HG02884 (cell line): ENCODE measurements around the gene FOXE3.
"Not testable (repeated sequence)": the region's sequence is repeated elsewhere in the genome, so short reads cannot be mapped to it uniquely, and the experiment has no call there.

Experiments
- ATAC-seq: cut with Tn5 transposase; IDR thresholded peaks from one replicate; pipeline ENCODE4 v1.9.1; 2021; ENCODE audit warnings: mild to moderate bottlenecking, moderate library complexity; ENCODE audit not compliant: unreplicated experiment

Gene FOXE3

GRCh38 chr1:47444562-47445465 lies 28.7 kb downstream of the FOXE3 start:
- no peak for ATAC-seq

DNA sequence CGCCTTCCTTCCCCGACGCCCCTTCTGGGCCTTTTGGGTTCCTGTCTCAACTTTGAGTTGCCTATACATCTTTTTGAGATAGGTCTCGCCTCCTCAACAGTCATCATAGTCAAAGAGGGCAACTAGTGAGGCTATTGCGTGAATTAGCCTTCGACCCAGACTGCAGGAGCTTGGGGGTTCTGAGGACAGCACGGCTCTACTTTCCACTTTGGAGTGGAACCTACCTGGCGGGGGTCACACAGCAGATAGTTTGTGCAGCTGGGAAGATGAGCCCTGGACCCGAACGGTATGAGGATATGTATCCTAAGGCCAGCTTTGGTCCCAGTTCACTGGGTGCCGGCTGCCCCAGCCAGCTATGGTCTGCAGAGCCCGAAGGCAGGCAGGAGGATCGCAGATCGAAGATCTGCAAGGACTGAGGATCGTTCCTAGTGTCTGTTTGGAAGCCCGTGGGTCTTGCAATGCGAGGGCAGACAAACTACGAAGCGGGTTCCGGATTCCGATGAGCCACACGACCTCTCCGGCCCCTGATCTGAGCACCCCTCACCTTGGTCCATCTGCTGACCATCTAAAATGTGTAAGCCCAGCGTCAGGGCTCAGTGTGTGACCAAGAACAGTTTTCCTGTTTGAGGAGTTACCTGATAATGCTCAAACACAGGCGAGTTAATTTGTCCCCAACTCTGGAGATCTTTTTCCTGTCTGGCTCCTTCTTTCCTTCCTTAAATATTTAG lies 29.9 kb downstream of the FOXE3 start:
- no peak for ATAC-seq

- no peak for ATAC-seq
Observed at GRCh38 chr1:47448462-47449222, 32.6 kb downstream of the FOXE3 start.

DNA sequence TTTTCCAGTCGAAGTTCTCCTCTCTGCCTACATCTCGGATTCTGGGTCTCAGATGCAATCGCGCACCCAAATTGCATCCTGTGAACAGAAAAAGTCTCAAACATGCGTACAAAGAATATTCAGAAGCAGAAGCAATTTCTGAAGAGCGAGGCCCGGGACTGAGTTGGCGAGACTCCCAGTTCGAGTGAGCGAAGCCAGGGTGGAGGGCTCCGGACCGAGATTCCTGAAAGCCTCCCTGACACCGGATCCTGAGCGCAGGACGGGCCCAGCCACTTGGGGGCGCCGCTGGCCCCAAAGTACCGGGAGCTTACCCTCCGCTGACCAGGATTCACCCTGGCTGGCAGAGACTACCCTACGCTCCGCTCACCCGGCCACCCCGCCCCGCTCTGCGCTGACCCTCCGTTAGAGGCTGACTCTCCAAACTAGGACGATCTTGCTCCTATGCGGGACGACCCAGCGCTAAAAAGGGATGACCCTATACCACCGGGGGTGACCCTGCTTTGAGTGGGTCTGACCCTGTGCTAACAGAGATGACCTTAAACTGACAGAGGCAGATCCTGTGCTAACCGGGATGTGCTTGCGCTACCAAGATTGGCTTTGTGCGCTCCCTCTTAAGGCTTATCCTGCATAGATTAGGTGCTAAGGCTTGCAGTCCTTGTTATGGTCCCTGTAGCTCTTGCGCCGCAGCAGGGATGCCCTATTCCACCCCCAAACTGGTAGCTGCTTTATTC lies 33.9 kb downstream of the FOXE3 start:
- no peak for ATAC-seq

DNA sequence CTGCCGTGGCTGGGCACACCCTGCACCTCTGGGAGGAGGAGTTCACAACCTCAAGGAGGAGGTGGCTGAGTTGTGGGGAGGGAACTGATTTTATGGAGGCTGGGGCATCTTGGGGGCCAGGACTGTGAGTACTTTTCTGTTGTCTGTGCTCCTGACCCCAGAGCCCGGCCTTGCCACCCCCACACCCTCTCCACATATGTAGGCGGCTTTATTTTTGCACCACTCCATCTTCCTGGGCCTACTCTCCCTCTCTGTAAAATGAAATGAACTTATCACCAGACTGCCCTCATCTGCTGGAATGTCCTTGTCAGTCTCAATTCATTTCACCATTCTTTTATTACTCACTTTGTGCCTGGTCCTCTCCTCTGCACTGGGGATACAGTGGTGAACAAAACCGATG lies 34.5 kb downstream of the FOXE3 start:
- no peak for ATAC-seq

GRCh38 chr1:47452426-47452825 lies 36.3 kb downstream of the FOXE3 start:
- no peak for ATAC-seq

- ATAC-seq = not testable (repeated sequence)
Observed at GRCh38 chr1:47453910-47454309, 37.8 kb downstream of the FOXE3 start.

- ATAC-seq = no peak
Observed at GRCh38 chr1:47456250-47456649, 40.2 kb downstream of the FOXE3 start.

DNA sequence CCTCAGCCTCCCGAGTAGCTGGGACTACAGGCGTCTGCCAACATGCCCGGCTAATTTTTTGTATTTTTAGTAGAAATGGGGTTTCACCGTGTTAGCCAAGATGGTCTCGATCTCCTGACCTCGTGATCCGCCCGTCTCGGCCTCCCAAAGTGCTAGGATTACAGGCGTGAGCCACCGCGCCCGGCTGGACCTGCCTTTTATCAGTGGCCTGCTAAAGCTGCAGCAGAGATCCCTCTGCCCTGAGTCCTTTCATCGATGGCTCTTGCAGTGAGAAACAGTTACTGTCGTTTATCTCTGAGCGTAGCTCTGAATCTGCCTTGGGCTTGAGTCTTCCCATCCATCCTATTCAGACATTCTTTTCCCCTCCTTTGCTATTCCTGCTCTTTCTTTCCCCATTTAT lies 41.5 kb downstream of the FOXE3 start:
- ATAC-seq = not testable (repeated sequence)

DNA sequence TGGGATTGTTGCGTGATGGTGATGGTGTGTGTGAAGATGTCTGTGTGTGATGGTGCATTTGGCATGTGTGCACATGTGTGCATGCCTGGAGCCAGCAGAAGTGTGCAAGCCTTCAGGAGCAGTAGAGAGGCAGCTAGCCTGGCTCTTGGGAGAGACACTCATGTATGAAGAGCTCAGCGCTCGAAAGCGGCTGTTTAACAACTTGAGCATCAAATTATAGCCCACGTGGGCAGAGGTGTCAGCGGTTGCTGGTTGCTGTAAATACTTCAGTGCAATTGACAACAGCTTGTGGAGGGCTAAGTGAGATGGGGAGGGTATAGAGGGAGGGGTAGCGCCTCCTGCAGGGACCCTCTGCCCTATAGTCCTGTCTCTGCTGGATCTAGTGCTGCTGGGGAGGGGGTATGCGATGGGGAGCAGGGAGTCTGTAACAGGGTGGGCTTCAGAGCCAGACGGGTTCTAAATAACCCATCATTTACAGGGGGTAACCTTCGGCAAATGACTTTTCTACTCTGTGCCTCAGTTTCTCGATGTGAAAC lies 43.2 kb downstream of the FOXE3 start:
- ATAC-seq = no peak

DNA sequence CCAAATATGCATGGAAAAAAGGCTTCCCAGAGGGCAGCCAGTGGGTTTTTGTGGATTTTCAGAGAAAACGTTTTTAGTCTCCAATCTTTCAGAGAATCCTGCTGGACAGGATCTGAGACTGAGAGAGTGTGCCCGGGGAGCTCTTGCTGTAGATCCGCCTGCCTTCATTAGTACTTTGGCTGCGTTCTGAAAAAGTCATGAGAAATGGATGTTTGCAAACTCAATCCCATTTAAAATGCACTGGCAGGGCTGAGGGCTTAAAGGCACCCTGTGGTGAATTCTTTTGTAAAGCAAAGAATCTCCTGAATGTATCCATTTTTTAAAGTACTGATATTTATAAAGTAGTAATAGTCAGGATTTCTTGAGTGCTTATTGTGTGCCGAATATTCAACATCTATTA lies 44.0 kb downstream of the FOXE3 start:
- ATAC-seq = no peak

GRCh38 chr1:47460456-47460855 lies 44.4 kb downstream of the FOXE3 start:
- ATAC-seq = no peak

DNA sequence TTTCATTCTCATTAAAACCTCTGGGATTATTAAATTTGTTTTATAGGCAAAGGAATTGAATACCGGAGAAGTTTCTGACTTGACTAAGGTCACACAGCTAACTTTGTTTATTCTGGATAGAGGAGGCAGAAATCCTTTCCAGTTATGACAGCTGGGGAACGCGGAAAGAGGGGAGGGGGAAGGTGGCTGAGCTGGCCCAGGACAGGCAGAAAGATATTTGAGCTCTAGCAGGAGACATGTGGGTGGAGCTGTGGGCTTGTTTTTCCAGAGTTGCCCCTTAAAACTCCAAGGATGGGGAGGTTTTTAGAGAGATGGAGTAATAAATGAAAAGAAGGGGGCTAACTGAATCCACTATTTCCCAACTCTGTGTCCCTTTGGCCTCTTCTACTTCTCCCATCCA lies 49.5 kb downstream of the FOXE3 start:
- ATAC-seq = no peak
